HepG2 (cell line): ENCODE data around the gene LEF1. TPM values are rescaled to one million over a fixed set of nuclear protein-coding genes. Genes with fewer than 3 reads are reported as not detected.
A peak's percentile ranks its signal among the peaks of the same experiment; 100 is the strongest.

Experiments used
- ATAC-seq: fragments of 200-7000 bp; cut with Tn5 transposase; 3 replicates; pipeline ENCODE4 v1.9.1; 2020; ENCODE audit warnings: mild to moderate bottlenecking, moderate library complexity
- BruUV-seq: library from RNA; stranded (reverse); fragments of 400-500 nt; replicated peaks from 2 replicates; lab custom pipeline; 2021; lab: Mats Ljungman, UMichigan
- CTCF ChIA-PET: fragments of 300-600 bp; formaldehyde crosslinking; extraction: SDS; loops from one replicate; lab custom pipeline; 2021; ENCODE audit warnings: low total read pairs, inconsistent platforms, low intra/inter-chr PET ratio; lab: Yijun Ruan, JAX
- POLR2A ChIA-PET: fragments of 350-600 bp; sonication (Branson Sonifier 250); formaldehyde crosslinking; loops from one replicate; lab custom pipeline; 2020; ENCODE audit warnings: antibody characterized with exemption, inconsistent platforms; lab: Yijun Ruan, JAX
- DNase-seq: peaks from one replicate; pipeline ENCODE4 v3.0.0-alpha.2; 2015; ENCODE audit warnings: low spot score
- FAIRE-seq: peaks from 3 replicates; lab custom pipeline; 2011; peaks lifted over from hg19 to GRCh38; lab: Jason Lieb, UNC
- H2AFZ ChIP-seq: one replicate; pipeline ENCODE4 v1.6.1; 2011; ENCODE audit warnings: low read length, inconsistent platforms
- H3K27ac ChIP-seq: fragments of 300-600 bp; 3 replicates; pipeline ENCODE4 v1.8.0; 2011; ENCODE audit warnings: mixed run types, mild to moderate bottlenecking, mixed read lengths, low read length, inconsistent platforms; ENCODE audit not compliant: insufficient read depth; ENCODE audit errors: extremely low read length
- H3K27me3 ChIP-seq, 2 experiments: fragments of 200-600 bp in 1 of 2; 2 replicates in 1 of 2; 3 replicates in 1 of 2; pipeline versions ENCODE4 v1.6.0 to v1.8.0; 2011; ENCODE audit warnings: low read length in 2 of 2, mild to moderate bottlenecking in 2 of 2, moderate library complexity in 2 of 2, inconsistent platforms in 1 of 2; ENCODE audit not compliant: insufficient read depth in 2 of 2, control insufficient read depth in 1 of 2
- H3K36me3 ChIP-seq, 2 experiments: fragments of 200-600 bp in 1 of 2; replicated peaks in 1 of 2; 2 replicates in 1 of 2; 3 replicates in 1 of 2; pipeline versions ENCODE4 v1.5.1 to v1.8.0; 2011; ENCODE audit warnings: low read length in 2 of 2, inconsistent platforms in 1 of 2; ENCODE audit not compliant: insufficient read depth in 2 of 2, control insufficient read depth in 1 of 2
- H3K4me1 ChIP-seq: 2 replicates; pipeline ENCODE4 v1.5.1; 2012; ENCODE audit warnings: low read length, inconsistent platforms; ENCODE audit not compliant: insufficient read depth
- H3K4me2 ChIP-seq: 2 replicates; pipeline ENCODE4 v1.6.0; 2011; ENCODE audit warnings: low read depth, low read length, inconsistent platforms
- H3K4me3 ChIP-seq, 3 experiments: fragments of 200-600 bp in 1 of 3; sonication (generic), shearing (Covaris generic) in 1 of 3; replicated peaks in 1 of 3; 2 replicates each; pipeline ENCODE4 v1.5.1; 2011 to 2016; ENCODE audit warnings: low read length in 3 of 3, inconsistent platforms in 2 of 3, low read depth in 2 of 3, mild to moderate bottlenecking in 2 of 3, control low read depth in 1 of 3, mixed read lengths in 1 of 3; ENCODE audit not compliant: insufficient read depth in 1 of 3
- H3K79me2 ChIP-seq: one replicate; pipeline ENCODE4 v1.6.1; 2011; ENCODE audit warnings: low read length, inconsistent platforms; ENCODE audit not compliant: insufficient read depth
- H3K9ac ChIP-seq: 2 replicates; pipeline ENCODE4 v1.6.0; 2011; ENCODE audit warnings: mild to moderate bottlenecking, low read depth, low read length, inconsistent platforms; ENCODE audit not compliant: insufficient read depth
- H3K9me3 ChIP-seq: 2 replicates; pipeline ENCODE4 v1.5.1; 2012; ENCODE audit warnings: mild to moderate bottlenecking, low read length
- H4K20me1 ChIP-seq: 2 replicates; pipeline ENCODE4 v1.6.0; 2011; ENCODE audit warnings: inconsistent platforms, mild to moderate bottlenecking, low read length, moderate library complexity; ENCODE audit not compliant: insufficient read depth
- CREBL2 ChIP-seq: sonication (generic); formaldehyde crosslinking; IDR thresholded peaks from 2 replicates; pipeline ENCODE4 v1.8.1; 2023; ENCODE audit warnings: missing genetic modification reagents, mild to moderate bottlenecking, borderline replicate concordance
- DNMT3B ChIP-seq: conservative IDR thresholded peaks from 2 replicates; pipeline ENCODE4 v1.6.1; 2016; ENCODE audit warnings: missing biosample characterization, control low read depth
- HMGXB4 ChIP-seq, 2 experiments: sonication (generic) in 1 of 2; formaldehyde crosslinking in 1 of 2; IDR thresholded peaks; 2 replicates each; pipeline versions ENCODE4 v1.4.0 to v1.6.1; 2018 to 2020; ENCODE audit warnings: missing genetic modification reagents in 2 of 2, borderline replicate concordance in 1 of 2, low read depth in 1 of 2, mild to moderate bottlenecking in 1 of 2, missing biosample characterization in 1 of 2
- HOXA7 ChIP-seq: sonication (generic); formaldehyde crosslinking; IDR thresholded peaks from 2 replicates; pipeline ENCODE4 v1.8.1; 2022; ENCODE audit warnings: mild to moderate bottlenecking, missing genetic modification reagents, moderate library complexity
- PHB2 ChIP-seq: fragments of 450-650 bp; IDR thresholded peaks from 2 replicates; pipeline ENCODE4 v1.6.1; 2018; ENCODE audit not compliant: partially characterized antibody
- RBM22 ChIP-seq: fragments of 200-400 bp; formaldehyde crosslinking; optimal IDR thresholded peaks from 2 replicates; pipeline ENCODE3; 2017; ENCODE audit warnings: mild to moderate bottlenecking, low read length, moderate library complexity
- RFXAP ChIP-seq: sonication (generic); formaldehyde crosslinking; IDR thresholded peaks from 2 replicates; pipeline ENCODE4 v1.4.0; 2020; ENCODE audit warnings: missing genetic modification reagents, borderline replicate concordance
- SYNCRIP ChIP-seq: fragments of 200-400 bp; formaldehyde crosslinking; IDR thresholded peaks from 2 replicates; pipeline ENCODE4 v1.6.1; 2018; ENCODE audit warnings: mild to moderate bottlenecking, low read depth, low read length; ENCODE audit not compliant: insufficient read depth
- TCF7 ChIP-seq: sonication (generic); IDR thresholded peaks from 2 replicates; pipeline ENCODE4 v1.6.1; 2016; ENCODE audit warnings: antibody characterized with exemption, low read depth
- TCF7L2 ChIP-seq: IDR thresholded peaks from 2 replicates; pipeline ENCODE4 v1.6.1; 2011; ENCODE audit warnings: mild to moderate bottlenecking, low read depth, low read length, moderate library complexity
- ZNF143 ChIP-seq: sonication (generic); formaldehyde crosslinking; IDR thresholded peaks from 2 replicates; pipeline ENCODE4 v1.4.0; 2020; ENCODE audit warnings: missing genetic modification reagents
- ZNF263 ChIP-seq: sonication (generic); formaldehyde crosslinking; IDR thresholded peaks from 2 replicates; pipeline ENCODE4 v1.4.0; 2020; ENCODE audit warnings: missing genetic modification reagents
- ZNF629 ChIP-seq: sonication (generic); formaldehyde crosslinking; conservative IDR thresholded peaks from 2 replicates; pipeline ENCODE4 v1.5.0; 2020; ENCODE audit warnings: missing genetic modification reagents
- WGBS: methylation state at CpG from one replicate; pipeline ENCODE4 v1.1.6; 2017; ENCODE audit warnings: low lambda C conversion rate; 5-methylcytosine and 5-hydroxymethylcytosine counted together
- in situ Hi-C: cut with HindIII; loops from 2 replicates; pipeline ENCODE4 v1.10.0; 2017; ENCODE audit warnings: low pct_unique_long_range_greater_than_20kb; ENCODE audit not compliant: extremely low pct_ligation_motif_present
- intact Hi-C: fragments of 100-400 bp; cut with micrococcal nuclease; formaldehyde crosslinking; loops from one replicate; pipeline ENCODE4 v1.10.0; 2022; ENCODE audit not compliant: unreplicated experiment
- polyA plus RNA-seq, 8 experiments: library from polyadenylated mRNA; depleted of rRNA in 3 of 8; stranded (reverse) in 7 of 8; unstranded in 1 of 8; fragments of >200 nt; fragmentation: Illumina TruSeq in 4 of 8; extraction: Trizol in 4 of 8; gene quantifications; 2 replicates each; pipeline versions ENCODE4 v1.2.1 to v1.2.3, GENCODE V29; 2011 to 2016; ENCODE audit warnings: low read depth in 4 of 8, missing spikeins in 1 of 8, mixed read lengths in 1 of 8; ENCODE audit not compliant: insufficient read depth in 1 of 8
- total RNA-seq, 5 experiments: library from RNA; depleted of rRNA; stranded (reverse); fragments of >200 nt; fragmentation: Illumina TruSeq; extraction: Trizol; gene quantifications; 2 replicates each; pipeline ENCODE4 v1.2.3, GENCODE V29; 2016; ENCODE audit warnings: low read depth in 1 of 5

The LEF1 gene
- total and polyA plus RNA-seq, 2 of the 13 experiments (the other 11 are each of a cell fraction or from before 2014, with no cell fraction given), result 0.22 to 0.29 TPM

DNA sequence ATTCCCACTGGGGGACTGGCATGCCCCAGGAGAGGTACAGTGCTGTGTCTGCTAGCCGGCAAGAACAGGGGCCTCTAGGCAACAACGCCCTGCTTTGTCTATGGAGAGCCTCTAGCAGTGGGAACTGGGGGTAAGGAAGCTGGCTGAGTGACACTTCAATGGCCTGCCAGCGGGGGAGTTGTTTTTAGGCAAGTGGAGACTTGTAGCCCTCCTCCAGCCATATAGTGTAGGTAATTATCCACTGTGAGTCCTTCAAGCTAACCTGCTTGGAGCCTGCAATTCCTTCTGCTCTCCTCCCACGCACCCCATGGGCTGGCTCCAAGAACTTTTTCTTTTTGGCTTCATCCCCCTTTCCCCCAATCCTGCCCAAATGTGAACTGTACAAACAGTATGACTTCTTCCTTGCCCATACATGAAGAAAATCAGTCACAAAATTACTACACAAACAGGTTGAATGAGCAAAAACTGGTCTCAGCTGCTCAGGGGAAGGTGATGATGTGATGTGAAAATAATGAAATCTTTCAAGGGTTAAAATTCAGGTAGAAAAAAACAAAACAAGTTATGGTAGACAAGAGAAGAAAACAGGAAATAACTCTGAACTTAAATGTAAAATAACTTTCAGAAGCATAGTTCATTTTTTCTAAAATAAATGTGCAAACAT, 33.1 kb downstream of the LEF1 start:
- Histone ChIP-seq H3K27me3 (no peaks in the 10 kb centered on the region), H3K27ac (no peak overlapping the region), H4K20me1 (no peaks in the 10 kb centered on the region), H3K36me3 (no peaks in the 10 kb centered on the region), H3K4me1 (no peaks in the 10 kb centered on the region), H3K9me3 (no peaks in the 10 kb centered on the region), H3K4me3 (no peak overlapping the region), H3K79me2 (no peaks in the 10 kb centered on the region), H3K9ac (no peak overlapping the region), H2AFZ (no peak overlapping the region), H3K4me2 (no peak overlapping the region)
- peak; percentile 62 for ATAC-seq
- intact Hi-C loops, result no loop called here
- no peak for DNase-seq
- ChIA-PET CTCF (no interaction called here), POLR2A (no interaction called here)
- WGBS, result 49% methylated on average over 4 of the region's 4 CpGs
- TF ChIP-seq ZNF263 (CRISPR knock-in tag), result no peak
- no peak for TF ChIP-seq RBM22
- no peak for TF ChIP-seq CREBL2 (CRISPR knock-in tag)
- TF ChIP-seq TCF7, result no peak
- no peak for TF ChIP-seq TCF7L2
- TF ChIP-seq ZNF629, result no peak
- TF ChIP-seq RFXAP (CRISPR knock-in tag), result no peak
- no peak for TF ChIP-seq HMGXB4 (CRISPR knock-in tag; IDR thresholded peaks at IDR 0.05; ENCODE audit: borderline replicate concordance in 1 of 2, low read depth in 1 of 2)
- no peak for TF ChIP-seq DNMT3B (CRISPR knock-in tag)
- TF ChIP-seq SYNCRIP, result no peak
- TF ChIP-seq ZNF143, result no peak
- TF ChIP-seq PHB2, result no peak
- TF ChIP-seq HOXA7, result no peak
- in situ Hi-C loops, result no loop called here
- BruUV-seq, result no TSS peak
- no peak for FAIRE-seq
